ENCODE results near the gene MAB21L4. TPM values are rescaled to one million over a fixed set of nuclear protein-coding genes. Genes with fewer than 3 reads are reported as not detected.

MAB21L4 gene
- total and polyA plus RNA-seq, 2 of the 8 experiments (the other 6 are each of a cell fraction or from before 2014, with no cell fraction given): 0.11 TPM; not detected in 1

DNA sequence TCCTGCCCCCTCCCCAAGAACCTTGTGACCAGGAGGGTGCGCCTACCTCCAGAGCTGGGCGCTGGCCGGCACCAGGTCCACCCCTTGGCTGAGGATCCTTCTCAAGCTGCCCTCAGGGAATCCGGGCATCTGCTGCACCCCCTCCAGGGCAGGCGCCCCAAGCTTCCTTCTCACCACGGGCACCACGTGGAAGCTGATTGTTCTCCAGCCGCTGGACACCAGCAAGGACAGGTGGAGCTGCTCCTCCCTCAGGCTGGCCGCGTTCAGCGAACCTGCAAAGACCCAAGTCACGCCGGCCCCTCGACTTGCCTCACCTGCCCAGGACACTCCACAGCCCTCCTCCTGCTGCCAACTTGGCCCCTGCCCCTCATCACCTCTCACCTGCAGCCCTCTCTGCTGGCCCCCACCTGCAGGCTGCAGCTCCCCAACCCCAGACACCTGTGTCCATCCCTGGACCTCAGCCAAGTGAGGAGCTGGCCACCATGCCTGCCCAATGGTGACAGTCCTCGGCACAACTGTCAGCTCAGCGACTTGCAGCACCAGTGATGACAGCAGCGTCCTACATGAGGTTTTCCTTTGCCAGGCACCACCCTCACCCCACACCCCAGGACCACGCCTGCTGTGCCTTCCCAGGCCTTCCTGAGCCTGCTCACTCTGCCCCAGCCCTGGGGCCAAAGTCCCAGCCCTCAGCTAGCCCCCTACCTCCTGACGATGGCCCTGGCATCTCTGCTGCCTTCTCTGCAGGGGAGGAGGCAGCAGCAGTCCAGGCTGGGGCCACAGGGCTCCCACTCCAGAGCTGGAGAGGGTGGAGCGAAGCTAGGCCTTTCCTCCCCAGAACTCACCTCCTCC is 4.2 kb downstream of the MAB21L4 start:
- ChIA-PET POLR2A (ENCODE audit: partially characterized antibody) (interaction anchor here (1.7 kb wide), 1 partner anchor 10 kb away, joined by 6 read pairs; no protein-coding TSS in a partner anchor), CTCF (ENCODE audit: partially characterized antibody) (interaction anchor here (0.9 to 4.4 kb wide), 7 partner anchors 12 to 95 kb away, joined by 3 to 26 read pairs (median 4); no protein-coding TSS in a partner anchor)
- WGBS, 2 experiments (ENCODE audit: extremely low coverage in 1 of 2, insufficient coverage in 1 of 2, insufficient read length in 1 of 2, insufficient replicate concordance in 2 of 2, low coverage in 1 of 2, low lambda C conversion rate in 2 of 2, missing lambda C conversion rate in 1 of 2): 87% methylated on average over 20 of the region's 20 CpGs; no CpG with 5 or more reads in 1 of the 2 experiments
- DNase-seq (ENCODE audit: low read depth in 1 of 2, low spot score in 2 of 2) (no peak), FAIRE-seq (no peak)
- Histone ChIP-seq H3K23me2 (ENCODE audit: low read depth, low read length) (no peaks in the 10 kb centered on the region), H3K4me1 (replicated peaks in 1 of 4; ENCODE audit: control insufficient read depth in 3 of 4, insufficient read depth in 4 of 4, low read length in 3 of 4) (peaks cover 0 to 2% (median 0%) of the 10 kb centered on the region in 4 experiments; a peak in 1 of 7 replicates), H4K8ac (ENCODE audit: extremely low read depth, insufficient read depth, low read length) (no peak overlapping the region), H3K14ac (ENCODE audit: insufficient read length) (no peak overlapping the region), H3K4me2 (ENCODE audit: insufficient read depth in 1 of 2, low read depth in 2 of 2, low read length in 2 of 2) (no peak overlapping the region), H4K20me1 (replicated peaks in 1 of 2; ENCODE audit: control insufficient read depth in 1 of 2, insufficient read depth in 2 of 2, low read length in 2 of 2) (no peaks in the 10 kb centered on the region), H4K91ac (replicated peaks; ENCODE audit: insufficient read length, low read length) (no peak overlapping the region), H3K27me3 (replicated peaks in 1 of 4; ENCODE audit: control insufficient read depth in 3 of 4, extremely low read depth in 1 of 4, insufficient read depth in 3 of 4, low read length in 3 of 4) (no peaks in the 10 kb centered on the region), H3K27ac (ENCODE audit: low read depth, low read length) (no peak overlapping the region), H3K23ac (ENCODE audit: insufficient read length) (no peak overlapping the region), H2AFZ (ENCODE audit: low read length) (no peak overlapping the region), H3K79me2 (ENCODE audit: control insufficient read depth in 1 of 2, insufficient read depth in 2 of 2, low read length in 2 of 2) (no peaks in the 10 kb centered on the region), H2BK15ac (ENCODE audit: low read length) (no peak overlapping the region), H4K5ac (ENCODE audit: insufficient read length, low read depth, low read length) (no peak overlapping the region), H2BK5ac (ENCODE audit: low read depth, low read length) (no peak overlapping the region), H3K9ac (replicated peaks in 1 of 4; ENCODE audit: extremely low read depth in 1 of 4, low read depth in 3 of 4, low read length in 3 of 4) (no peak overlapping the region), H2BK12ac (ENCODE audit: low read depth, low read length) (no peak overlapping the region), H2BK20ac (ENCODE audit: low read length) (no peak overlapping the region), H3K36me3 (ENCODE audit: control insufficient read depth in 2 of 4, insufficient read depth in 4 of 4, low read length in 3 of 4) (no peaks in the 10 kb centered on the region), H3K4me3 (ENCODE audit: extremely low read depth in 1 of 4, insufficient read depth in 2 of 4, low read depth in 3 of 4, low read length in 4 of 4) (no peak overlapping the region), H3K56ac (replicated peaks; ENCODE audit: insufficient read length, low read depth, low read length) (no peak overlapping the region), H3K79me1 (ENCODE audit: low read depth, low read length) (no peaks in the 10 kb centered on the region), H3K4ac (replicated peaks; ENCODE audit: insufficient read length, low read depth, low read length) (no peak overlapping the region), H2AK5ac (ENCODE audit: low read depth, low read length) (no peak overlapping the region), H2BK120ac (replicated peaks; ENCODE audit: low read depth, low read length) (no peak overlapping the region), H3K9me3 (ENCODE audit: insufficient read depth in 2 of 2, low read depth in 1 of 2, low read length in 1 of 2) (no peaks in the 10 kb centered on the region), H3K18ac (ENCODE audit: extremely low read depth, low read length) (no peak overlapping the region)
- TF ChIP-seq JUND (IDR thresholded peaks at IDR 0.05; ENCODE audit: low read length): no peak
- no peak for TF ChIP-seq KDM1A (IDR thresholded peaks at IDR 0.05; ENCODE audit: borderline replicate concordance, low read length)
- no peak for TF ChIP-seq RXRA (IDR thresholded peaks at IDR 0.05; ENCODE audit: insufficient read depth, low read depth, low read length)
- no peak for TF ChIP-seq JUN (IDR thresholded peaks at IDR 0.05; ENCODE audit: low read depth, low read length)
- TF ChIP-seq CBX8 (IDR thresholded peaks at IDR 0.05; ENCODE audit: borderline replicate concordance, low read depth, low read length): no peak
- TF ChIP-seq SIX5 (IDR thresholded peaks at IDR 0.05; ENCODE audit: low read depth, low read length): no peak
- TF ChIP-seq TAF1 (IDR thresholded peaks at IDR 0.05; ENCODE audit: low read depth, low read length): no peak
- TF ChIP-seq SIN3A (conservative IDR thresholded peaks at IDR 0.05 in 1 of 2, IDR thresholded peaks at IDR 0.05 in 1 of 2; ENCODE audit: low read depth in 1 of 2, low read length in 2 of 2): no peak
- no peak for TF ChIP-seq RAD21 (IDR thresholded peaks at IDR 0.05 in 1 of 2, conservative IDR thresholded peaks at IDR 0.05 in 1 of 2; ENCODE audit: low read depth in 2 of 2, low read length in 2 of 2)
- TF ChIP-seq BRCA1 (IDR thresholded peaks at IDR 0.05; ENCODE audit: low read depth, low read length): no peak
- no peak for TF ChIP-seq RBBP5 (IDR thresholded peaks at IDR 0.05; ENCODE audit: borderline replicate concordance, low read depth, low read length)
- no peak for TF ChIP-seq SIRT6 (IDR thresholded peaks at IDR 0.05; ENCODE audit: low read length)

Measured in H1 (cell line).